Non-pigmented ciliary epithelial cell (primary cell): ENCODE results near the gene CASKIN1.
A peak's percentile ranks its signal among the peaks of the same experiment; 100 is the strongest.
"Not testable (repeated sequence)": the region's sequence is repeated elsewhere in the genome, so short reads cannot be mapped to it uniquely, and the experiment has no call there.

Source experiments
- DNase-seq: peaks from one replicate; pipeline ENCODE4 v3.0.0-alpha.2; 2010; ENCODE audit warnings: low read depth

Gene CASKIN1

GRCh38 chr16:2156849-2157224 is 39.6 kb downstream of the CASKIN1 start:
- DNase-seq, result no peak

GRCh38 chr16:2155977-2156848 is 40.2 kb downstream of the CASKIN1 start:
- DNase-seq, result no peak

- DNase-seq, result peak; percentile 100
Measured at GRCh38 chr16:2155091-2155950, 41.1 kb downstream of the CASKIN1 start, which contains the start of gene TRAF7. TRAF7 (plus strand) TSS chr16:2155782; CDS start chr16:2163921, 8,139 bp downstream.

GRCh38 chr16:2154533-2155090 is 41.8 kb downstream of the CASKIN1 start:
- DNase-seq, result no peak

GRCh38 chr16:2152695-2153506 is 43.5 kb downstream of the CASKIN1 start:
- DNase-seq, result no peak

GRCh38 chr16:2151188-2152091 is 45.0 kb downstream of the CASKIN1 start:
- DNase-seq, result no peak

- DNase-seq, result no peak
Measured at GRCh38 chr16:2150418-2151187, 45.8 kb downstream of the CASKIN1 start.

GRCh38 chr16:2149630-2150417 is 46.6 kb downstream of the CASKIN1 start:
- DNase-seq, result no peak

- DNase-seq, result no peak
Measured at GRCh38 chr16:2148714-2149629, 47.4 kb downstream of the CASKIN1 start.

- no peak for DNase-seq
Measured at GRCh38 chr16:2147981-2148671, 48.3 kb downstream of the CASKIN1 start, which contains the start of gene RAB26. RAB26 (plus strand) TSS chr16:2148625; CDS start chr16:2148784, 159 bp downstream.

- no peak for DNase-seq
Measured at GRCh38 chr16:2147378-2147777, 49.0 kb downstream of the CASKIN1 start.

- DNase-seq, result no peak
Measured at GRCh38 chr16:2145843-2146242, 50.6 kb downstream of the CASKIN1 start.

GRCh38 chr16:2143878-2144485 is 52.4 kb downstream of the CASKIN1 start:
- no peak for DNase-seq

- DNase-seq, result no peak
Measured at GRCh38 chr16:2142942-2143877, 53.2 kb downstream of the CASKIN1 start.

- not testable (repeated sequence) for DNase-seq
Measured at GRCh38 chr16:2135770-2136490, 60.5 kb downstream of the CASKIN1 start, which contains the start of gene PKD1. PKD1 (minus strand) TSS chr16:2135898; CDS start chr16:2135689, 209 bp downstream.
